ENCODE data around the gene EDEM1.
"Not testable (repeated sequence)": the region's sequence is repeated elsewhere in the genome, so short reads cannot be mapped to it uniquely, and the experiment has no call there.

Gene EDEM1

GRCh38 chr3:5238545-5238944 is 51.0 kb downstream of the EDEM1 start:
- DNase-seq, result no peak

GRCh38 chr3:5239602-5240001 is 52.1 kb downstream of the EDEM1 start:
- no peak for DNase-seq

GRCh38 chr3:5240740-5241139 is 53.2 kb downstream of the EDEM1 start:
- no peak for DNase-seq

GRCh38 chr3:5242785-5243184 is 55.3 kb downstream of the EDEM1 start:
- not testable (repeated sequence) for DNase-seq

GRCh38 chr3:5245927-5246326 is 58.4 kb downstream of the EDEM1 start:
- no peak for DNase-seq

- DNase-seq, result no peak
Observed at GRCh38 chr3:5248822-5249221, 61.3 kb downstream of the EDEM1 start.

- no peak for DNase-seq
Observed at GRCh38 chr3:5250467-5251195, 63.1 kb downstream of the EDEM1 start.

- DNase-seq, result no peak
Observed at GRCh38 chr3:5251196-5251583, 63.7 kb downstream of the EDEM1 start.

- no peak for DNase-seq
Observed at GRCh38 chr3:5252131-5252530, 64.6 kb downstream of the EDEM1 start.

- DNase-seq, result no peak
Observed at GRCh38 chr3:5254281-5255048, 67.0 kb downstream of the EDEM1 start.

- DNase-seq, result no peak
Observed at GRCh38 chr3:5255404-5256344, 68.2 kb downstream of the EDEM1 start.

- DNase-seq, result no peak
Observed at GRCh38 chr3:5258526-5258925, 71.0 kb downstream of the EDEM1 start.

GRCh38 chr3:5260992-5261501 is 73.5 kb downstream of the EDEM1 start:
- peak; percentile 72 for DNase-seq

GRCh38 chr3:5262507-5262906 is 75.0 kb downstream of the EDEM1 start:
- DNase-seq, result peak; percentile 6

GRCh38 chr3:5264093-5264600 is 76.6 kb downstream of the EDEM1 start:
- peak; percentile 1 for DNase-seq

- no peak for DNase-seq
Observed at GRCh38 chr3:5264896-5265770, 77.6 kb downstream of the EDEM1 start.

- DNase-seq, result no peak
Observed at GRCh38 chr3:5267252-5267651, 79.7 kb downstream of the EDEM1 start.

- no peak for DNase-seq
Observed at GRCh38 chr3:5267889-5268288, 80.4 kb downstream of the EDEM1 start.

Measured in MV-4-11 (cell line).